ENCODE data around the gene NFASC. TPM values are rescaled to one million over a fixed set of nuclear protein-coding genes. Genes with fewer than 3 reads are reported as not detected.

Gene NFASC
- polyA plus RNA-seq, 3 donors: 0.08 TPM; not detected in 2

DNA sequence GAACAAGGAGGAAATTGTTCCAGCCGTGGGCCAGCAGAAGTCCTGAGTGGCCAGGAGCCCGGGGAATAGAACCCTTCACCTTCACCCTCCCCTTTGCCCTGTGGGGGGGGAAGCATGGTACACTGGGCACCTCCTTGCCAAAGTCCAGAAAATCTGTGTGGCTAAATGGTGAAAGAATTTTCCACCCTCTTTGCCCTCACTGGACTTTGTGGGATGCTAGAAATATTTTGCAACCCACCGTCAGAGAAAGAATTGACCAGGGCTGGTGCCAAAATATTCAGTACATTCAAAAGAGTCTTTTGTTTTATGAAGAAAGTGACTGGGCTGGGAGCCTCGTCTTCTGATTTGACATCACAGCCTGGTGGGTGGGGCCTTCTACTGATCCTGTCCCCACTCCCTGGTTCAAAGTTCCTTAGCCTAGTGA is 14.6 kb downstream of the NFASC start:
- no peaks in the 10 kb centered on the region for H3K9me3 ChIP-seq (replicated peaks in 1 of 2; ENCODE audit: control insufficient read depth in 1 of 2, insufficient read depth in 1 of 2, low read length in 2 of 2)
- WGBS (ENCODE audit: insufficient coverage): no CpG with 5 or more reads among the region's 4 CpGs
- no peaks in the 10 kb centered on the region for H4K20me1 ChIP-seq (ENCODE audit: insufficient read depth, low read length)
- H3K27ac Mint-ChIP-seq: no peak overlapping the region
- H3K4me1 ChIP-seq (ENCODE audit: control insufficient read depth in 1 of 2, insufficient read depth in 2 of 2, low read length in 2 of 2): no peaks in the 10 kb centered on the region
- H3K36me3 Mint-ChIP-seq: no peaks in the 10 kb centered on the region
- H3K27ac ChIP-seq (ENCODE audit: low read depth in 1 of 2, low read length in 2 of 2): no peak overlapping the region
- H3K4me3 ChIP-seq (replicated peaks in 1 of 3; ENCODE audit: low read depth in 2 of 3, low read length in 3 of 3): no peak overlapping the region
- no peak for TF ChIP-seq CTCF (IDR thresholded peaks at IDR 0.05)
- no peaks in the 10 kb centered on the region for H3K36me3 ChIP-seq (replicated peaks in 1 of 2; ENCODE audit: control insufficient read depth in 1 of 2, insufficient read depth in 2 of 2, low read length in 2 of 2)
- H3K9ac ChIP-seq (ENCODE audit: insufficient read depth, low read length, poor library complexity, severe bottlenecking): no peak overlapping the region
- DNase-seq: no peak
- H3K4me1 Mint-ChIP-seq: no peaks in the 10 kb centered on the region
- intact Hi-C loops (cut with micrococcal nuclease): no loop called here
- H3K4me3 Mint-ChIP-seq: no peak overlapping the region
- no peak overlapping the region for H3K4me2 ChIP-seq (replicated peaks; ENCODE audit: extremely low read depth, low read length, poor library complexity, severe bottlenecking)
- peaks cover 10 to 16% of the 10 kb centered on the region in 2 donors for H3K27me3 ChIP-seq (ENCODE audit: control insufficient read depth in 2 of 2, insufficient read depth in 2 of 2, low read length in 2 of 2)
- peaks cover 0 to 2% (median 0%) of the 10 kb centered on the region in 7 donors for H3K9me3 Mint-ChIP-seq
- H3K27me3 Mint-ChIP-seq (ENCODE audit: low read depth in 3 of 3): peaks cover 6 to 21% (median 18%) of the 10 kb centered on the region in 3 donors
- H2AFZ ChIP-seq (ENCODE audit: insufficient read depth, low read depth, low read length, poor library complexity, severe bottlenecking): no peak overlapping the region
- H3K79me2 ChIP-seq (ENCODE audit: insufficient read depth, low read length): no peaks in the 10 kb centered on the region

DNA sequence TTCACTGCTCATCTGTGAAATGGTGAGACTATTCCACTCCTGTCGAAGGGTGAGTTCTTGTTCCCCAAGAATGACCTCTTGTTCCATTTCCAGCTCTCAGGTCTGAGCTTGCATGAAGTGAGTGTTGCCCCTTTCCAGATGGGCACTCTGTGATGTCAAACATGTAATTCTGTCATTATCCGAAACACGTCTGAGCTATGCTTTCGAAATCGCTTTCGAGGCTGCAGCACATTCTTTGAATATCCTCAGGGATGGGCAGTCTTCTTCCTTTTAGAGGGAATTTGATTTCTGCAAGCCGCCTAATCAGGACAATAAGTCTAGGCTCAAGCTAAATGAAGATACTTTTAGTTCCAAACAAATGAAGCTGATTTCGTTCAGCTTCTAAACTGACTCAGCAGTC is 15.1 kb downstream of the NFASC start:
- H3K27ac ChIP-seq (ENCODE audit: low read depth in 1 of 2, low read length in 2 of 2): no peak overlapping the region
- H3K4me3 ChIP-seq (replicated peaks in 1 of 3; ENCODE audit: low read depth in 2 of 3, low read length in 3 of 3): no peak overlapping the region
- no peaks in the 10 kb centered on the region for H3K4me1 Mint-ChIP-seq
- no peaks in the 10 kb centered on the region for H3K9me3 ChIP-seq (replicated peaks in 1 of 2; ENCODE audit: control insufficient read depth in 1 of 2, insufficient read depth in 1 of 2, low read length in 2 of 2)
- H3K36me3 Mint-ChIP-seq: no peaks in the 10 kb centered on the region
- peaks cover 0 to 2% (median 0%) of the 10 kb centered on the region in 7 donors for H3K9me3 Mint-ChIP-seq
- TF ChIP-seq CTCF (IDR thresholded peaks at IDR 0.05): no peak
- 88% methylated on average over 6 of the region's 8 CpGs for WGBS (ENCODE audit: insufficient coverage)
- peaks cover 6 to 23% (median 21%) of the 10 kb centered on the region in 3 donors for H3K27me3 Mint-ChIP-seq (ENCODE audit: low read depth in 3 of 3)
- no peaks in the 10 kb centered on the region for H3K79me2 ChIP-seq (ENCODE audit: insufficient read depth, low read length)
- H3K4me1 ChIP-seq (ENCODE audit: control insufficient read depth in 1 of 2, insufficient read depth in 2 of 2, low read length in 2 of 2): no peaks in the 10 kb centered on the region
- no peaks in the 10 kb centered on the region for H3K36me3 ChIP-seq (replicated peaks in 1 of 2; ENCODE audit: control insufficient read depth in 1 of 2, insufficient read depth in 2 of 2, low read length in 2 of 2)
- H2AFZ ChIP-seq (ENCODE audit: insufficient read depth, low read depth, low read length, poor library complexity, severe bottlenecking): no peak overlapping the region
- H3K27ac Mint-ChIP-seq: no peak overlapping the region
- intact Hi-C loops (cut with micrococcal nuclease): no loop called here
- H3K27me3 ChIP-seq (ENCODE audit: control insufficient read depth in 2 of 2, insufficient read depth in 2 of 2, low read length in 2 of 2): peaks cover 10 to 16% of the 10 kb centered on the region in 2 donors
- H4K20me1 ChIP-seq (ENCODE audit: insufficient read depth, low read length): no peaks in the 10 kb centered on the region
- H3K9ac ChIP-seq (ENCODE audit: insufficient read depth, low read length, poor library complexity, severe bottlenecking): no peak overlapping the region
- H3K4me2 ChIP-seq (replicated peaks; ENCODE audit: extremely low read depth, low read length, poor library complexity, severe bottlenecking): no peak overlapping the region
- no peak for DNase-seq
- no peak overlapping the region for H3K4me3 Mint-ChIP-seq

Data from CD14-positive monocyte (primary cell).